HFFc6 (cell line): ENCODE results near the gene OR1F1. TPM values are rescaled to one million over a fixed set of nuclear protein-coding genes. Genes with fewer than 3 reads are reported as not detected.

Source experiments
- DNase-seq: peaks from one replicate; pipeline ENCODE4 v3.0.0-alpha.2; 2018
- H3K27ac Mint-ChIP-seq: 2 replicates; pipeline ENCODE4 v1.8.0; 2020; ENCODE audit warnings: mild to moderate bottlenecking, mixed read lengths
- H3K27me3 Mint-ChIP-seq: 2 replicates; pipeline ENCODE4 v1.8.0; 2021; ENCODE audit warnings: mild to moderate bottlenecking, moderate library complexity, mixed read lengths; ENCODE audit not compliant: insufficient read depth
- H3K36me3 Mint-ChIP-seq: 2 replicates; pipeline ENCODE4 v1.8.0; 2021; ENCODE audit warnings: low read depth, mixed read lengths
- H3K4me1 Mint-ChIP-seq: 2 replicates; pipeline ENCODE4 v1.8.0; 2020; ENCODE audit warnings: low read depth, mixed read lengths
- H3K4me3 Mint-ChIP-seq: 2 replicates; pipeline ENCODE4 v1.8.0; 2020; ENCODE audit warnings: mild to moderate bottlenecking, moderate library complexity, mixed read lengths
- H3K9me3 Mint-ChIP-seq: 2 replicates; pipeline ENCODE4 v1.8.0; 2020; ENCODE audit warnings: mild to moderate bottlenecking, mixed read lengths
- CTCF ChIP-seq: fragments of 200-600 bp; sonication (generic); IDR thresholded peaks from 2 replicates; pipeline ENCODE4 v1.5.0; 2021; ENCODE audit warnings: antibody characterized with exemption, mild to moderate bottlenecking
- total RNA-seq, 6 experiments: library from RNA; stranded (reverse); fragmentation: NEBNext Ultra II Directional; extraction: Animal tissue kit (Norgen Biotek cat#: 25700); gene quantifications; 2 replicates in 1 of 6; 3 replicates in 5 of 6; pipeline ENCODE4 v1.2.3, GENCODE V29; 2021

OR1F1 gene
- total RNA-seq, 6 experiments from 2014 or later, result not detected

GRCh38 chr16:3141781-3142311 lies 46.2 kb upstream of the OR1F1 start:
- Mint-ChIP-seq H3K36me3 (peaks cover 7% of the 10 kb centered on the region), H3K4me1 (peaks cover 10% of the 10 kb centered on the region; the same call in 1 of the 2 replicates), H3K4me3 (no peak overlapping the region), H3K27me3 (no peaks in the 10 kb centered on the region; the same call in 1 of the 2 replicates), H3K9me3 (no peaks in the 10 kb centered on the region), H3K27ac (no peak overlapping the region)
- no peak for DNase-seq
- no peak for TF ChIP-seq CTCF

DNA sequence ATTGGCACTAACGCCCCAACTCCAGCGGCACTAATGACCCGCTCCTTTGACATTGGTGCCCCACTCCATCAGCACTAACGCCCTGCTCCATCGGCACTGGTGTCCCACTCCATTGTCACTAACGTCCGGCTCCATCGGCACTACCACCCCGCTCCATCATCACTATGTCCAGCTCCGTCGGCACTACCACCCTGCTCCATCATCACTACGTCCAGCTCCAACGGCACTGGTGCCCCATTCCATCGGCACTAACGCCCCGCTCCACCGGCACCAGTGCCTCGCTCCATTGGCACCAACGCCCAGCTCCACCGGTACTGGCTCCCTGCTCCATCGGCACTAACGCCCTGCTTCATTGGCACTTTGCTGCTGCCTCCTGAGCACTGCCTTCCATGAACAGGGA lies 45.7 kb upstream of the OR1F1 start:
- TF ChIP-seq CTCF, result no peak
- Mint-ChIP-seq H3K27ac (no peak overlapping the region), H3K4me1 (peaks cover 10% of the 10 kb centered on the region; the same call in 1 of the 2 replicates), H3K36me3 (peaks cover 7% of the 10 kb centered on the region), H3K4me3 (no peak overlapping the region; the same call in 1 of the 2 replicates), H3K9me3 (no peaks in the 10 kb centered on the region), H3K27me3 (no peaks in the 10 kb centered on the region; the same call in 1 of the 2 replicates)
- DNase-seq, result no peak

DNA sequence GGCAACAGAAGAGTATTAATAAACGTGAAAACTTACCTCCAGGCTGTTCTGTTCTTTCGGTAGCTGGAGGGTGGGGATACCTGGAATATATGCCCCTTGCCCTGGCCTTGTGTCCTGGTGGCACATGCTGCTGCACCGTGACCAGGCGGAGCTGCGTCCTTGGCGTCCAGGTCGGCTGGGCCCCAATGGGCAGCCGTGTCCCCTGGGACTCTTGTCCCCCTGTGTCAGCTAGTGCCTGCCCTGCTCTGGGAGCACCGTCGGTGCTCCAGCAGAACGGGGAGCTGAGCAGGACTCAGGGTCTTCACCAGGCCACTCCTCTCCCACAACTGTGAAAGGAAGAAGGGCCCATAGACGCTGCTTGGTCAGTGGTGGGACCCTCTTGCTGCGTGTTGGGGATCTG lies 45.2 kb upstream of the OR1F1 start:
- H3K27me3 Mint-ChIP-seq, result no peaks in the 10 kb centered on the region; the same call in none of the 2 replicates
- peaks cover 7% of the 10 kb centered on the region for H3K36me3 Mint-ChIP-seq
- H3K4me1 Mint-ChIP-seq, result peaks cover 10% of the 10 kb centered on the region; the same call in 1 of the 2 replicates
- H3K27ac Mint-ChIP-seq, result no peak overlapping the region
- H3K9me3 Mint-ChIP-seq, result no peaks in the 10 kb centered on the region
- DNase-seq, result no peak
- no peak for TF ChIP-seq CTCF
- H3K4me3 Mint-ChIP-seq, result no peak overlapping the region

DNA sequence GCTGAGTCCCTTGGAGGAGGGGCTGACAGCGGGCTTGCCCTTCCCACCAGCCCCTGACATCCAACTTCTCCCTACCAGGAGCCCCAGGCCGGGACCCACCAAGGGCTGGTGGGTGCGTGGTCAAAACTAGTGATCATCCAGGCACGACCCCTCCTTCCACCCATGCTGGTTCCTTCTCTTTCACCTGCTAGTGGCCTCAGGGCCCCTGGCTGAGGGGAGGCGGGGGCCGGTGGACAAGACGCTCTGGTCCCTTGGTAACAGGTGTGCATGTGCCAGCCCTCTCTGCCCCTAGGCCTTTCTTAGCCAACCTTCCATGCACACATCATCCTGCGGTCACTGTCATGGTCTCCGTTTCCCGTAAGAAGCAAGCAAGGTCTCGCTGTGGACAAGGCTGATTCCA lies 44.8 kb upstream of the OR1F1 start:
- peaks cover 10% of the 10 kb centered on the region; the same call in 1 of the 2 replicates for H3K4me1 Mint-ChIP-seq
- H3K27me3 Mint-ChIP-seq, result no peaks in the 10 kb centered on the region; the same call in none of the 2 replicates
- no peak overlapping the region for H3K4me3 Mint-ChIP-seq
- H3K9me3 Mint-ChIP-seq, result no peaks in the 10 kb centered on the region
- peaks cover 7% of the 10 kb centered on the region for H3K36me3 Mint-ChIP-seq
- no peak for TF ChIP-seq CTCF
- no peak overlapping the region for H3K27ac Mint-ChIP-seq
- DNase-seq, result no peak

DNA sequence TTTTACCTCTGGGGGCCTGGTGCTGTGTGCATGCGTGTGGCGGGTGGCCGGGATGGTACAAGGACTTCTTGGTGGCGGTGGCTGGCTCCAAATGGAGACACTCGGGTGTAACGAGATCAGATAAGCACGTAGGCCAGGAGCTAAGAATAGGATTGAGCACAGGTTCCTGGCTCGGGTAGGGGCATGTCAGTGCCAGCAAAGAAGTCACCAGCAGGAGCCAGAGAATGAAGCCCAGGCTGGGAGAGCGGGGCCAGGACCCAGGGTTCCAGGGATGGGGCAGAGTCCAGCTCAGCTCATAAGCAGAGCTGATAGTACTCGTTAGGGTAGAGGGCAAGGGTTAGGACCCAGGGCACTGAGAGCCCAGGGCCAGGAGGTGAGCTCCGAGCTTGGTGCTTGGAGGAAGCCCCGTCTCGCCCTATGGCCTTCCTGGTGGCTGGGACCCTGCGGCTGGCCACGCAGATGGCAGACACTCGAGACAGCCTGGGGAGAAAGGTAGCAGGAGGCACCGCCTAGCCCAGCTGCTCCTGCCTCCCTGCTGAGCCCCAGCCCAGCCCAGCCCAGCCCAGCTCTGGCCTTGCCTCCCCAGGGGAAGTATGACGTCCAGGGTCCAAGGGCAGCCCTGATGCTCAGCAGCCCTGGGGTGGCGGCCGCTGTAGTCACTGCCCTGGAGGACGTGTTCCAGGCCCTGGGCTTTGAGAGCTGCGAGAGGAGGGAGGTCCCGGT lies 44.2 kb upstream of the OR1F1 start:
- no peak for DNase-seq
- no peak overlapping the region for H3K27ac Mint-ChIP-seq
- H3K4me3 Mint-ChIP-seq, result no peak overlapping the region
- TF ChIP-seq CTCF, result no peak
- no peaks in the 10 kb centered on the region; the same call in none of the 2 replicates for H3K27me3 Mint-ChIP-seq
- no peaks in the 10 kb centered on the region for H3K9me3 Mint-ChIP-seq
- H3K4me1 Mint-ChIP-seq, result peaks cover 10% of the 10 kb centered on the region; the same call in 1 of the 2 replicates
- H3K36me3 Mint-ChIP-seq, result peaks cover 7% of the 10 kb centered on the region
